Eye (tissue), 1 donor: Measurements from ENCODE around the gene MAP2K5.

Source experiments
- DNase-seq: peaks from one replicate; pipeline ENCODE4 v3.0.0-alpha.2; 2015

The MAP2K5 gene

DNA sequence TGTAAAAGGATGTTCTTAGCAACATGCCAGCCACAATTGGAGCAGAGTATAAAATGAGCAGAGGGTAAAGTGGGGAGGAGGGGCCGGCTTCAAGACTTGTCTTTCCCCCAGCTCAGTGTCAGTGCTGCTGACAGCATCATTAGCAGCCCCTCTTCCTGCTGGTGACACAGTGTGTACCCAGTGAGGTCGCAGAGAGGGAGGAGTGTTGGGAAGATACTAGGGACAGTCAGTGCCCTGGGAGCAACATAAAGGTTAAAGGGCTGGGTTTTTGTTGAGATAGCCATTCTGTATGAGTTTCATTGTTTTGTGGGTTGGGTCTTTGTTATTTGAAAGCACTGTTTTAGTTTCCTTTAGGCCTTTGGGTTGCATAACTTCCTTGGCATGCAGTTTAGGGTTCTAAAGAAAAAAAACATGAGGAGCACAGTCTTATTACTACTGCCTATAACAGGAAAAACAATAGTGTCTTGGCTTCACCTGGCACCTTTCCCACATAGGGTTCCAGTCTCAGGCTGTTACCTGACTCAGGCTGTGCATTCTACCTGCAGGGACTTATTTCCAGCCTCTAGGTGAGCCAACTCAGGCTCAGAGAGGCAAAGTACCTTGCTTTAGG lies 188.7 kb downstream of the MAP2K5 start:
- peak; percentile 10 for DNase-seq

- DNase-seq: no peak
Observed at GRCh38 chr15:67732164-67732563, 189.7 kb downstream of the MAP2K5 start.

GRCh38 chr15:67732671-67733374 lies 190.3 kb downstream of the MAP2K5 start:
- no peak for DNase-seq

GRCh38 chr15:67735896-67736295 lies 193.4 kb downstream of the MAP2K5 start:
- DNase-seq: no peak

- no peak for DNase-seq
Observed at GRCh38 chr15:67736810-67737209, 194.3 kb downstream of the MAP2K5 start.

GRCh38 chr15:67738056-67738455 lies 195.6 kb downstream of the MAP2K5 start:
- DNase-seq: no peak

- no peak for DNase-seq
Observed at GRCh38 chr15:67740405-67740804, 197.9 kb downstream of the MAP2K5 start.

- DNase-seq: no peak
Observed at GRCh38 chr15:67741308-67741707, 198.8 kb downstream of the MAP2K5 start.

GRCh38 chr15:67743558-67743957 lies 201.1 kb downstream of the MAP2K5 start:
- DNase-seq: no peak

GRCh38 chr15:67744331-67745072 lies 202.0 kb downstream of the MAP2K5 start:
- no peak for DNase-seq

GRCh38 chr15:67745073-67746006 lies 202.8 kb downstream of the MAP2K5 start:
- DNase-seq: no peak

DNA sequence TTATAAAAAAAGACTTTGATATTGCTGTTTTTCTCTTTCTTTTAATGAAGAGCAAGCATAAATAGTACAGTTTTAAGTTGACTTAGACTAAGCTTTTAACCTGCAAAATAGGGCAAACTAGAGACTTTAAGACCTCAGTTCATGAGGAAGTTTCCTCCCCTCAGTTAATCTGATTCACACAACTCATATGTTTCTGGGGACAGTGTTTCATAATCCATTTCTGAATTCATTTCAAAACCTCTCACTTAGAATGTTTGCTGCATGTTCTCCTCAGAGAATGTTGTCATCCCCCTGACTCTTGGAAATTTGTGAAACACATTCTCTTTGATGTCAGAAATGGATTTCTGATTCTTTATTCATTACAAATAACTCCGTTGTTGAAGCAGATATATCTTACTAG lies 203.5 kb downstream of the MAP2K5 start:
- no peak for DNase-seq

GRCh38 chr15:67746450-67746849 lies 203.9 kb downstream of the MAP2K5 start:
- DNase-seq: peak; percentile 25

DNA sequence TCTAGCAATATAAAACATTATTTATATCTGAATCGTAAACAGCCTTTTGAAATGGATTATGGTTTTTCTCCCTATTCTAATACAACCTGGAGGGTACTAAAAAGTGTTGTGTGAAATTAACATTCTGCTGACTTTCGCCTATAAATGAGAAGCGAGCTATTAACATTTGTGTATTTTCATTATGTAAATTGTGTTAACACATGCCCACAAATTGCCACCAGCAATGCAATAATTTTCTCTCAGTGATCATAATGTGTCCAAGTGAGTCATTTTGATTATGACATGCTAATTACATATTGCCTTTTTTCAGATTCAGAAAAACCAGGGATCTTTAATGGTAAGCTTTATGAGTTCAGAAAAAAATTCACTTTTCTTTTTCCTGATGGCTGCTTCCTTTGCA lies 205.4 kb downstream of the MAP2K5 start:
- DNase-seq: no peak

- no peak for DNase-seq
Observed at GRCh38 chr15:67750371-67750770, 207.9 kb downstream of the MAP2K5 start.

GRCh38 chr15:67753891-67754290 lies 211.4 kb downstream of the MAP2K5 start:
- no peak for DNase-seq

DNA sequence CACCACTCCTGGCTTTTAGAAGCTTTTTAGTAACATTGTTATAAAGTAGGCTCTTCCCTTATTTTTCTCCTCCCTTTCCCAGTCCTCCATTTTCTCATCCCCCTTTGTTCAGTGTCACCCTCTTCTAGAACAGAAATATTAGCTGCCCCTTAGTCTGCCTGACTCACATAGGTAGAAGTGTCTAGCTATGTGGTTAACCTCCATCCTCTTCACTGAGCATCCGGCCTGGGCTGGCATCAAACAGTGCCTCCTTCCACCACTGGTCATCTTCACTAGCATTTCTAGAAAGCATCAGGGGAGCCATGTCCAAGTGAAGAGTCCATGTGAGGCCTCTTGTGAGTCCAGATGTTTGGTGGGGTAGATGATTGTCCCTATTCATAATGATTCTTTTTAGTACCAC lies 212.8 kb downstream of the MAP2K5 start:
- no peak for DNase-seq

- DNase-seq: no peak
Observed at GRCh38 chr15:67755936-67756335, 213.4 kb downstream of the MAP2K5 start.

- DNase-seq: no peak
Observed at GRCh38 chr15:67758619-67759300, 216.3 kb downstream of the MAP2K5 start.

- DNase-seq: no peak
Observed at GRCh38 chr15:67760901-67761300, 218.4 kb downstream of the MAP2K5 start.

- DNase-seq: no peak
Observed at GRCh38 chr15:67761343-67761742, 218.8 kb downstream of the MAP2K5 start.
